Upper lobe of left lung (tissue), 6 donors: ENCODE measurements around the gene CHCHD3. TPM values are rescaled to one million over a fixed set of nuclear protein-coding genes. Genes with fewer than 3 reads are reported as not detected.
A peak's percentile ranks its signal among the peaks of the same experiment; 100 is the strongest.

Experiments used
- ATAC-seq, 2 donors: fragments of 200-7000 bp; cut with Tn5 transposase; one replicate each; pipeline ENCODE4 v1.9.1; 2022; ENCODE audit warnings: mild to moderate bottlenecking in 2 of 2, moderate library complexity in 2 of 2; ENCODE audit not compliant: low FRiP score in 2 of 2
- DNase-seq, 2 donors: peaks; one replicate each; pipeline ENCODE4 v3.0.0-alpha.2; 2019 to 2020
- H3K27ac ChIP-seq, 4 donors: fragments of 200-600 bp; sonication (generic); one replicate each; pipeline ENCODE4 v1.5.1; 2016 to 2019
- H3K27me3 ChIP-seq, 4 donors: fragments of 200-600 bp; sonication (generic); one replicate each; pipeline ENCODE4 v1.5.1; 2017 to 2019
- H3K36me3 ChIP-seq, 4 donors: fragments of 200-600 bp; sonication (generic); one replicate each; pipeline ENCODE4 v1.5.1; 2016 to 2019
- H3K4me1 ChIP-seq, 4 donors: fragments of 200-600 bp; sonication (generic); one replicate each; pipeline ENCODE4 v1.5.1; 2018 to 2019
- H3K4me3 ChIP-seq, 4 donors: fragments of 200-600 bp; sonication (generic); one replicate each; pipeline ENCODE4 v1.5.1; 2017 to 2019; ENCODE audit warnings: mild to moderate bottlenecking in 2 of 4, moderate library complexity in 1 of 4
- H3K9me3 ChIP-seq, 4 donors: fragments of 200-600 bp; sonication (generic); one replicate each; pipeline ENCODE4 v1.5.1; 2018 to 2019
- EP300 ChIP-seq, 4 donors: sonication (generic); formaldehyde crosslinking; IDR thresholded peaks; one replicate each; pipeline ENCODE4 v1.5.1; 2017; ENCODE audit warnings: antibody characterized with exemption in 4 of 4, control low read depth in 2 of 4
- POLR2A ChIP-seq, 4 donors: fragments of 450-650 bp; IDR thresholded peaks; one replicate each; pipeline ENCODE4 v1.5.1; 2016 to 2017; ENCODE audit warnings: antibody characterized with exemption in 4 of 4, mild to moderate bottlenecking in 2 of 4
- POLR2AphosphoS5 ChIP-seq, 2 donors: sonication (generic); formaldehyde crosslinking; IDR thresholded peaks; one replicate each; pipeline ENCODE4 v1.5.1; 2017; ENCODE audit warnings: antibody characterized with exemption in 2 of 2
- WGBS, 2 donors: methylation state at CpG; one replicate each; pipeline ENCODE4 v1.1.5; 2017 to 2018; 5-methylcytosine and 5-hydroxymethylcytosine counted together
- small RNA-seq, 4 donors: library from RNA; depleted of rRNA; stranded (forward); fragments of <200 nt; gene quantifications; one replicate each; pipeline ENCODE3, GENCODE V24; 2016
- total RNA-seq, 6 donors: library from RNA; depleted of rRNA in 4 of 6; stranded (reverse); fragments of >200 nt in 4 of 6; gene quantifications; one replicate each; pipeline versions ENCODE4 v1.1.0 to v1.2.1, GENCODE V29; 2016 to 2021
- TF ChIP-seq, protein P1 (sequence below), 6 experiments: fragments of 450-650 bp in 4 of 6; fragments of 200-600 bp in 2 of 6; sonication (generic) in 2 of 6; IDR thresholded peaks; one replicate each; pipeline ENCODE4 v1.5.1; 2016 to 2019; ENCODE audit warnings: antibody characterized with exemption in 6 of 6
- donor health status: DM: no; HTN: no; CAD: no; lungs with moderate emphysema.
- donor health status: DM: no; HTN: yes; CAD: no; lungs with severe emphysema.

The CHCHD3 gene
- total RNA-seq, 6 donors from 2014 or later, result 42.6 to 54.5 (median 48.6) TPM

- Histone ChIP-seq H3K36me3 (no peaks in the 10 kb centered on the region), H3K4me1 (no peaks in the 10 kb centered on the region), H3K27ac (no peak overlapping the region), H3K4me3 (no peak overlapping the region), H3K9me3 (peaks cover under 1 to 5% (median 2%) of the 10 kb centered on the region in 4 donors), H3K27me3 (no peaks in the 10 kb centered on the region)
- ATAC-seq, result peak in 1 of 2 donors; percentile 67
- TF ChIP-seq, protein P1, sequence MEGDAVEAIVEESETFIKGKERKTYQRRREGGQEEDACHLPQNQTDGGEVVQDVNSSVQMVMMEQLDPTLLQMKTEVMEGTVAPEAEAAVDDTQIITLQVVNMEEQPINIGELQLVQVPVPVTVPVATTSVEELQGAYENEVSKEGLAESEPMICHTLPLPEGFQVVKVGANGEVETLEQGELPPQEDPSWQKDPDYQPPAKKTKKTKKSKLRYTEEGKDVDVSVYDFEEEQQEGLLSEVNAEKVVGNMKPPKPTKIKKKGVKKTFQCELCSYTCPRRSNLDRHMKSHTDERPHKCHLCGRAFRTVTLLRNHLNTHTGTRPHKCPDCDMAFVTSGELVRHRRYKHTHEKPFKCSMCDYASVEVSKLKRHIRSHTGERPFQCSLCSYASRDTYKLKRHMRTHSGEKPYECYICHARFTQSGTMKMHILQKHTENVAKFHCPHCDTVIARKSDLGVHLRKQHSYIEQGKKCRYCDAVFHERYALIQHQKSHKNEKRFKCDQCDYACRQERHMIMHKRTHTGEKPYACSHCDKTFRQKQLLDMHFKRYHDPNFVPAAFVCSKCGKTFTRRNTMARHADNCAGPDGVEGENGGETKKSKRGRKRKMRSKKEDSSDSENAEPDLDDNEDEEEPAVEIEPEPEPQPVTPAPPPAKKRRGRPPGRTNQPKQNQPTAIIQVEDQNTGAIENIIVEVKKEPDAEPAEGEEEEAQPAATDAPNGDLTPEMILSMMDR (IDR thresholded peaks at IDR 0.05), result no peak
- TF ChIP-seq POLR2AphosphoS5 (IDR thresholded peaks at IDR 0.05), result no peak
- no peak for TF ChIP-seq EP300 (IDR thresholded peaks at IDR 0.05)
- TF ChIP-seq POLR2A (IDR thresholded peaks at IDR 0.05), result no peak
- no peak for DNase-seq
- 76 to 84% methylated on average over 2 of the region's 2 CpGs for WGBS, 2 donors
Measured at GRCh38 chr7:132738254-132738653, 343.6 kb downstream of the CHCHD3 start.

DNA sequence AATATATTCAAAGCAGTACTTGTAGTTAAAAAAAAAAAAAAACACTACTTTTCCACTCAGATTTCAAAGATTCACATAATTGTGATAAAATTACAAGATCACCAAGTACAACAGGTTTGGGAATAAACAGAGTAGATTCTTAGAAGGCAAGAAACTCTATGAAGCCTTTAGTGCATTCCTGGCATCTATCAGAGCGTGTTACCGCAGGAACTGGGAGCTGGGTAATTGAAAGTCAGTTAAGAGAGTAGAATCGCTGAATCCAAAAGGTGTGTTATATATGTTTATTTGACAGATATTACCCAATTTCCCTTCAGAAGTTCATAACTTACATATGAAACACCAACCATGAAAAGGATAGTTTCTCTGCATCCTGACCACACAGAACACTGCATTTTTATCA, 346.4 kb downstream of the CHCHD3 start:
- Histone ChIP-seq H3K4me3 (no peak overlapping the region), H3K4me1 (no peaks in the 10 kb centered on the region), H3K9me3 (no peaks in the 10 kb centered on the region), H3K36me3 (no peaks in the 10 kb centered on the region), H3K27me3 (no peaks in the 10 kb centered on the region), H3K27ac (no peak overlapping the region)
- 91 to 94% methylated on average over 3 of the region's 3 CpGs for WGBS, 2 donors
- TF ChIP-seq, protein P1 (IDR thresholded peaks at IDR 0.05), result no peak
- TF ChIP-seq EP300 (IDR thresholded peaks at IDR 0.05) (no peak), POLR2A (IDR thresholded peaks at IDR 0.05) (no peak), POLR2AphosphoS5 (IDR thresholded peaks at IDR 0.05) (no peak)
- DNase-seq (no peak), ATAC-seq (no peak)

Small RNAs within 50 kb of the gene (small RNA-seq; reads per million reads assigned to genes)
- gene RF00218 (0 to 0.06 (median 0) reads per million in 4 donors), gene RNU6-92P (0 reads per million in 4 donors)

Other genes starting within 250 kb of the CHCHD3 start
- 100 to 1,000 TPM in 3 of 6 donors, 10 to 100 TPM in 3; 56.3 to 325 (median 99.4) TPM for gene EXOC4, start 171.0 kb upstream of the CHCHD3 start, total RNA-seq